H1 (cell line): ENCODE results near the gene ZNF132. TPM values are rescaled to one million over a fixed set of nuclear protein-coding genes. Genes with fewer than 3 reads are reported as not detected.

Experiments used
- CTCF ChIA-PET: fragments of 300-600 bp; sonication (Branson Sonifier 250); formaldehyde crosslinking; loops from one replicate; lab custom pipeline; 2021; ENCODE audit not compliant: partially characterized antibody; lab: Charles Lee
- POLR2A ChIA-PET: fragments of 300-600 bp; sonication (Branson Sonifier 250); formaldehyde crosslinking; loops from one replicate; lab custom pipeline; 2021; ENCODE audit warnings: inconsistent platforms; ENCODE audit not compliant: partially characterized antibody; lab: Charles Lee
- DNase-seq, 2 experiments: peaks; one replicate each; pipeline versions ENCODE4 v3.0.0 to v3.0.0-alpha.2; 2010 to 2022; ENCODE audit warnings: low spot score in 2 of 2, low read depth in 1 of 2, mixed read lengths in 1 of 2
- FAIRE-seq: peaks from 2 replicates; lab custom pipeline; 2011; peaks lifted over from hg19 to GRCh38; lab: Jason Lieb, UNC
- H2AFZ ChIP-seq: 2 replicates; pipeline ENCODE4 v1.8.1; 2012; ENCODE audit warnings: low read length, inconsistent platforms
- H2AK5ac ChIP-seq: 2 replicates; pipeline ENCODE4 v1.6.1; 2013; ENCODE audit warnings: low read depth, low read length
- H2BK120ac ChIP-seq: replicated peaks from 2 replicates; pipeline ENCODE3; 2013; ENCODE audit warnings: low read depth, low read length, inconsistent platforms
- H2BK12ac ChIP-seq: 2 replicates; pipeline ENCODE4 v1.6.1; 2013; ENCODE audit warnings: low read depth, low read length
- H2BK15ac ChIP-seq: 2 replicates; pipeline ENCODE4 v1.6.1; 2013; ENCODE audit warnings: low read length
- H2BK20ac ChIP-seq: 2 replicates; pipeline ENCODE4 v1.6.1; 2013; ENCODE audit warnings: low read length
- H2BK5ac ChIP-seq: 2 replicates; pipeline ENCODE4 v1.6.1; 2013; ENCODE audit warnings: low read depth, low read length
- H3K14ac ChIP-seq: 2 replicates; pipeline ENCODE4 v1.6.1; 2013; ENCODE audit warnings: inconsistent platforms; ENCODE audit not compliant: insufficient read length
- H3K18ac ChIP-seq: 2 replicates; pipeline ENCODE4 v1.6.1; 2013; ENCODE audit warnings: low read length; ENCODE audit errors: extremely low read depth
- H3K23ac ChIP-seq: 2 replicates; pipeline ENCODE4 v1.6.1; 2013; ENCODE audit warnings: inconsistent platforms; ENCODE audit not compliant: insufficient read length
- H3K23me2 ChIP-seq: 2 replicates; pipeline ENCODE4 v1.6.1; 2013; ENCODE audit warnings: low read depth, low read length
- H3K27ac ChIP-seq: 2 replicates; pipeline ENCODE4 v1.6.1; 2011; ENCODE audit warnings: low read depth, low read length, inconsistent platforms
- H3K27me3 ChIP-seq, 4 experiments: replicated peaks in 1 of 4; 1 replicate in 1 of 4; 2 replicates in 3 of 4; pipeline versions ENCODE4 v1.6.1 to v1.8.1; 2011 to 2013; ENCODE audit warnings: low read length in 3 of 4, mild to moderate bottlenecking in 3 of 4, inconsistent platforms in 2 of 4, mixed read lengths in 2 of 4, moderate library complexity in 1 of 4; ENCODE audit not compliant: control insufficient read depth in 3 of 4, insufficient read depth in 3 of 4; ENCODE audit errors: extremely low read depth in 1 of 4
- H3K36me3 ChIP-seq, 4 experiments: 2 replicates each; pipeline versions ENCODE4 v1.6.1 to v1.8.1; 2011 to 2013; ENCODE audit warnings: mild to moderate bottlenecking in 4 of 4, low read length in 3 of 4, moderate library complexity in 2 of 4, control low read depth in 1 of 4, inconsistent platforms in 1 of 4; ENCODE audit not compliant: insufficient read depth in 4 of 4, control insufficient read depth in 2 of 4
- H3K4ac ChIP-seq: replicated peaks from 2 replicates; pipeline ENCODE3; 2013; ENCODE audit warnings: low read length, low read depth, mixed read lengths, inconsistent platforms; ENCODE audit not compliant: insufficient read length
- H3K4me1 ChIP-seq, 4 experiments: replicated peaks in 1 of 4; 1 replicate in 1 of 4; 2 replicates in 3 of 4; pipeline versions ENCODE4 v1.6.1 to v1.8.1; 2011 to 2013; ENCODE audit warnings: low read length in 3 of 4, inconsistent platforms in 2 of 4, mixed read lengths in 1 of 4; ENCODE audit not compliant: insufficient read depth in 4 of 4, control insufficient read depth in 3 of 4
- H3K4me2 ChIP-seq, 2 experiments: 2 replicates each; pipeline versions ENCODE4 v1.6.1 to v1.8.1; 2011 to 2013; ENCODE audit warnings: low read depth in 2 of 2, low read length in 2 of 2, control low read depth in 1 of 2, inconsistent platforms in 1 of 2, mild to moderate bottlenecking in 1 of 2; ENCODE audit not compliant: insufficient read depth in 1 of 2
- H3K4me3 ChIP-seq, 4 experiments: fragments of 200-600, 300-600 bp in 1 of 4; sonication (generic), shearing (Covaris generic), sonication (Bioruptor Twin) in 1 of 4; 2 replicates each; pipeline versions ENCODE4 v1.5.1 to v1.8.1; 2011 to 2016; ENCODE audit warnings: low read length in 4 of 4, low read depth in 3 of 4, control low read depth in 2 of 4, inconsistent platforms in 2 of 4, mild to moderate bottlenecking in 2 of 4, mixed read lengths in 1 of 4, moderate library complexity in 1 of 4; ENCODE audit not compliant: insufficient read depth in 2 of 4; ENCODE audit errors: extremely low read depth in 1 of 4
- H3K56ac ChIP-seq: replicated peaks from 2 replicates; pipeline ENCODE3; 2013; ENCODE audit warnings: low read depth, mild to moderate bottlenecking, mixed read lengths, low read length, inconsistent platforms; ENCODE audit not compliant: insufficient read length
- H3K79me1 ChIP-seq: 2 replicates; pipeline ENCODE4 v1.6.1; 2013; ENCODE audit warnings: low read depth, low read length, control low read depth
- H3K79me2 ChIP-seq, 2 experiments: 2 replicates each; pipeline versions ENCODE4 v1.6.1 to v1.8.1; 2012 to 2013; ENCODE audit warnings: low read length in 2 of 2, mild to moderate bottlenecking in 2 of 2, inconsistent platforms in 1 of 2; ENCODE audit not compliant: insufficient read depth in 2 of 2, control insufficient read depth in 1 of 2
- H3K9ac ChIP-seq, 4 experiments: replicated peaks in 1 of 4; 1 replicate in 1 of 4; 2 replicates in 3 of 4; pipeline versions ENCODE4 v1.6.1 to v1.8.1; 2011 to 2013; ENCODE audit warnings: low read depth in 3 of 4, low read length in 3 of 4, control low read depth in 2 of 4, mild to moderate bottlenecking in 2 of 4, moderate library complexity in 2 of 4, inconsistent platforms in 1 of 4; ENCODE audit errors: extremely low read depth in 1 of 4
- H3K9me3 ChIP-seq, 2 experiments: 2 replicates each; pipeline versions ENCODE4 v1.6.1 to v1.8.1; 2012 to 2013; ENCODE audit warnings: mild to moderate bottlenecking in 2 of 2, moderate library complexity in 2 of 2, control low read depth in 1 of 2, inconsistent platforms in 1 of 2, low read depth in 1 of 2, low read length in 1 of 2, mixed read lengths in 1 of 2; ENCODE audit not compliant: insufficient read depth in 2 of 2
- H4K20me1 ChIP-seq, 2 experiments: replicated peaks in 1 of 2; 2 replicates each; pipeline versions ENCODE3 to v1.8.1; 2011 to 2013; ENCODE audit warnings: inconsistent platforms in 2 of 2, low read length in 2 of 2, mild to moderate bottlenecking in 1 of 2; ENCODE audit not compliant: insufficient read depth in 2 of 2, control insufficient read depth in 1 of 2
- H4K5ac ChIP-seq: 2 replicates; pipeline ENCODE4 v1.6.1; 2013; ENCODE audit warnings: low read length, low read depth, mixed read lengths, inconsistent platforms; ENCODE audit not compliant: insufficient read length
- H4K8ac ChIP-seq: 2 replicates; pipeline ENCODE4 v1.8.0; 2013; ENCODE audit warnings: mild to moderate bottlenecking, moderate library complexity, low read length, inconsistent platforms; ENCODE audit not compliant: insufficient read depth; ENCODE audit errors: extremely low read depth
- H4K91ac ChIP-seq: replicated peaks from 2 replicates; pipeline ENCODE3; 2013; ENCODE audit warnings: low read length, mixed read lengths, inconsistent platforms; ENCODE audit not compliant: insufficient read length
- BRCA1 ChIP-seq: IDR thresholded peaks from 2 replicates; pipeline ENCODE4 v1.6.1; 2012; ENCODE audit warnings: low read depth, low read length, improper control_type of control experiment
- CBX5 ChIP-seq: fragments of 300-800, 300-1000 bp; sonication (generic); IDR thresholded peaks from 2 replicates; pipeline ENCODE4 v1.7.1; 2016; ENCODE audit warnings: antibody characterized with exemption, low read length, low read depth
- CBX8 ChIP-seq: fragments of 300-800, 300-1000 bp; sonication (generic); IDR thresholded peaks from 2 replicates; pipeline ENCODE4 v1.7.1; 2016; ENCODE audit warnings: low read depth, low read length, borderline replicate concordance
- CREB1 ChIP-seq: IDR thresholded peaks from 2 replicates; pipeline ENCODE4 v1.6.1; 2012; ENCODE audit warnings: inconsistent platforms
- MAX ChIP-seq: IDR thresholded peaks from 2 replicates; pipeline ENCODE4 v1.6.1; 2012; ENCODE audit warnings: inconsistent platforms
- RBBP5 ChIP-seq: IDR thresholded peaks from 2 replicates; pipeline ENCODE4 v1.7.1; 2012; ENCODE audit warnings: low read depth, mild to moderate bottlenecking, inconsistent platforms, low read length, moderate library complexity, borderline replicate concordance
- RFX5 ChIP-seq: IDR thresholded peaks from 2 replicates; pipeline ENCODE4 v1.6.1; 2011; ENCODE audit warnings: low read depth, low read length, improper control_type of control experiment, borderline replicate concordance
- SIRT6 ChIP-seq: IDR thresholded peaks from one replicate; pipeline ENCODE4 v1.7.1; 2012; ENCODE audit warnings: low read length, inconsistent platforms
- SP4 ChIP-seq: IDR thresholded peaks from 2 replicates; pipeline ENCODE4 v1.6.1; 2012; ENCODE audit warnings: low read length, inconsistent platforms
- SUZ12 ChIP-seq: fragments of 200-600 bp; sonication (generic); IDR thresholded peaks from 2 replicates; pipeline ENCODE4 v1.6.1; 2012; ENCODE audit warnings: mild to moderate bottlenecking, inconsistent platforms, low read length, moderate library complexity, mixed read lengths
- WGBS, 2 experiments: shearing (Covaris generic) in 1 of 2; methylation state at CpG; one replicate each; pipeline versions ENCODE4 v1.1.6 to v1.1.7; 2013 to 2015; ENCODE audit warnings: low lambda C conversion rate in 2 of 2, mixed read lengths in 2 of 2, inconsistent platforms in 1 of 2, low coverage in 1 of 2, missing lambda C conversion rate in 1 of 2; ENCODE audit not compliant: insufficient replicate concordance in 2 of 2, insufficient coverage in 1 of 2, insufficient read length in 1 of 2; ENCODE audit errors: extremely low coverage in 1 of 2, missing lambda C conversion rate in 1 of 2; 5-methylcytosine and 5-hydroxymethylcytosine counted together
- polyA plus RNA-seq, 7 experiments: library from polyadenylated mRNA; depleted of rRNA in 3 of 7; stranded (reverse) in 5 of 7; unstranded in 2 of 7; fragments of >200 nt in 5 of 7; fragments of 200-250 nt in 2 of 7; gene quantifications; 1 replicate in 5 of 7; 2 replicates in 1 of 7; 4 replicates in 1 of 7; pipeline versions ENCODE4 v1.2.1 to v1.2.3, GENCODE V29; 2011 to 2013; ENCODE audit warnings: missing spikeins in 2 of 7, mixed read lengths in 2 of 7
- total RNA-seq: library from RNA; stranded (reverse); fragmentation: NEBNext Ultra II Directional; extraction: Animal tissue kit (Norgen Biotek cat#: 25700); gene quantifications from 2 replicates; pipeline ENCODE4 v1.2.1, GENCODE V29; 2021
- TF ChIP-seq, protein P1 (sequence below): IDR thresholded peaks from 2 replicates; pipeline ENCODE4 v1.6.1; 2011; ENCODE audit warnings: low read length, improper control_type of control experiment
- TF ChIP-seq, protein P2 (sequence below): IDR thresholded peaks from 2 replicates; pipeline ENCODE4 v1.6.1; 2012; ENCODE audit warnings: low read length, inconsistent platforms

Gene ZNF132
- total and polyA plus RNA-seq, 2 of the 8 experiments (the other 6 are each of a cell fraction or from before 2014, with no cell fraction given) = 0.89 to 1.9 TPM

GRCh38 chr19:58455306-58455705 is 15.4 kb upstream of the ZNF132 start:
- H2AFZ ChIP-seq = no peak overlapping the region
- H3K79me2 ChIP-seq = no peaks in the 10 kb centered on the region; a peak in 1 of 4 replicates
- no peak for FAIRE-seq
- CTCF ChIA-PET = interaction anchor here (1.9 kb wide), 1 partner anchor 126 kb away, joined by 5 read pairs; no protein-coding TSS in a partner anchor
- H4K91ac ChIP-seq = no peak overlapping the region
- H3K23me2 ChIP-seq = peaks cover 5% of the 10 kb centered on the region; the same call in 1 of the 2 replicates
- H4K20me1 ChIP-seq = no peaks in the 10 kb centered on the region
- POLR2A ChIA-PET = interaction anchor here (1.5 kb wide), 1 partner anchor 60 kb away, joined by 6 read pairs; the partner anchor contains the start of gene RNF225
- peaks cover 0 to 11% (median 6%) of the 10 kb centered on the region in 4 experiments; a peak in 3 of 7 replicates for H3K27me3 ChIP-seq
- H3K18ac ChIP-seq = no peak overlapping the region
- no peak overlapping the region for H2BK15ac ChIP-seq
- no peak overlapping the region for H2BK20ac ChIP-seq
- H3K14ac ChIP-seq = no peak overlapping the region
- H3K4me1 ChIP-seq = no peaks in the 10 kb centered on the region
- H4K8ac ChIP-seq = no peak overlapping the region
- no peak overlapping the region for H3K27ac ChIP-seq
- H3K36me3 ChIP-seq = peaks cover 0 to 5% (median 2%) of the 10 kb centered on the region in 4 experiments; a peak in 3 of 8 replicates
- no peaks in the 10 kb centered on the region for H3K79me1 ChIP-seq
- no peak overlapping the region for H3K56ac ChIP-seq
- no peaks in the 10 kb centered on the region for H3K9me3 ChIP-seq
- no peak overlapping the region for H2BK5ac ChIP-seq
- H2BK12ac ChIP-seq = no peak overlapping the region
- no peak overlapping the region for H3K23ac ChIP-seq
- no peak overlapping the region for H3K4ac ChIP-seq
- no peak overlapping the region for H3K4me2 ChIP-seq
- no peak for DNase-seq
- WGBS, 2 experiments = 93% methylated on average over 16 of the region's 21 CpGs; no CpG with 5 or more reads in 1 of the 2 experiments
- H3K4me3 ChIP-seq = no peak overlapping the region
- H4K5ac ChIP-seq = no peak overlapping the region
- no peak overlapping the region for H3K9ac ChIP-seq
- no peak overlapping the region for H2AK5ac ChIP-seq
- H2BK120ac ChIP-seq = no peak overlapping the region
- no peak for TF ChIP-seq CREB1
- TF ChIP-seq RBBP5 = no peak
- TF ChIP-seq, protein P1, sequence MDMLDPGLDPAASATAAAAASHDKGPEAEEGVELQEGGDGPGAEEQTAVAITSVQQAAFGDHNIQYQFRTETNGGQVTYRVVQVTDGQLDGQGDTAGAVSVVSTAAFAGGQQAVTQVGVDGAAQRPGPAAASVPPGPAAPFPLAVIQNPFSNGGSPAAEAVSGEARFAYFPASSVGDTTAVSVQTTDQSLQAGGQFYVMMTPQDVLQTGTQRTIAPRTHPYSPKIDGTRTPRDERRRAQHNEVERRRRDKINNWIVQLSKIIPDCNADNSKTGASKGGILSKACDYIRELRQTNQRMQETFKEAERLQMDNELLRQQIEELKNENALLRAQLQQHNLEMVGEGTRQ = no peak
- TF ChIP-seq SIRT6 = no peak
- TF ChIP-seq MAX = no peak
- no peak for TF ChIP-seq RFX5
- no peak for TF ChIP-seq SUZ12
- no peak for TF ChIP-seq BRCA1
- no peak for TF ChIP-seq CBX5
- TF ChIP-seq, protein P2, sequence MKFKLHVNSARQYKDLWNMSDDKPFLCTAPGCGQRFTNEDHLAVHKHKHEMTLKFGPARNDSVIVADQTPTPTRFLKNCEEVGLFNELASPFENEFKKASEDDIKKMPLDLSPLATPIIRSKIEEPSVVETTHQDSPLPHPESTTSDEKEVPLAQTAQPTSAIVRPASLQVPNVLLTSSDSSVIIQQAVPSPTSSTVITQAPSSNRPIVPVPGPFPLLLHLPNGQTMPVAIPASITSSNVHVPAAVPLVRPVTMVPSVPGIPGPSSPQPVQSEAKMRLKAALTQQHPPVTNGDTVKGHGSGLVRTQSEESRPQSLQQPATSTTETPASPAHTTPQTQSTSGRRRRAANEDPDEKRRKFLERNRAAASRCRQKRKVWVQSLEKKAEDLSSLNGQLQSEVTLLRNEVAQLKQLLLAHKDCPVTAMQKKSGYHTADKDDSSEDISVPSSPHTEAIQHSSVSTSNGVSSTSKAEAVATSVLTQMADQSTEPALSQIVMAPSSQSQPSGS = no peak
- no peak for TF ChIP-seq CBX8
- TF ChIP-seq SP4 = no peak
